Keratinocyte (primary cell): ENCODE data around the gene ARHGAP24. TPM values are rescaled to one million over a fixed set of nuclear protein-coding genes. Genes with fewer than 3 reads are reported as not detected.

Experiments used
- DNase-seq: peaks from one replicate; pipeline ENCODE4 v3.0.0-alpha.2; 2011; ENCODE audit warnings: low read depth, missing footprints, low spot score
- FAIRE-seq: peaks from 2 replicates; lab custom pipeline; 2011; peaks lifted over from hg19 to GRCh38; lab: Jason Lieb, UNC
- H2AFZ ChIP-seq: 2 replicates; pipeline ENCODE4 v1.6.0; 2012; ENCODE audit warnings: low read length, control low read depth, inconsistent platforms; ENCODE audit not compliant: control insufficient read depth
- H3K27ac ChIP-seq: 2 replicates; pipeline ENCODE4 v1.5.1; 2011; ENCODE audit warnings: low read length; ENCODE audit not compliant: control insufficient read depth, insufficient read depth
- H3K27me3 ChIP-seq: 3 replicates; pipeline ENCODE4 v1.6.0; 2011; ENCODE audit warnings: low read length; ENCODE audit not compliant: control insufficient read depth, insufficient read depth; ENCODE audit errors: extremely low read depth
- H3K36me3 ChIP-seq, 2 experiments: 2 replicates in 1 of 2; 3 replicates in 1 of 2; pipeline ENCODE4 v1.5.1; 2011; ENCODE audit warnings: low read length in 2 of 2, mild to moderate bottlenecking in 1 of 2; ENCODE audit not compliant: control insufficient read depth in 2 of 2, insufficient read depth in 2 of 2; ENCODE audit errors: extremely low read depth in 1 of 2
- H3K4me1 ChIP-seq: 3 replicates; pipeline ENCODE4 v1.5.1; 2011; ENCODE audit warnings: low read length; ENCODE audit not compliant: control insufficient read depth, insufficient read depth; ENCODE audit errors: extremely low read depth
- H3K4me2 ChIP-seq: 3 replicates; pipeline ENCODE4 v1.6.0; 2011; ENCODE audit warnings: low read depth, low read length; ENCODE audit not compliant: control insufficient read depth, insufficient read depth; ENCODE audit errors: extremely low read depth
- H3K4me3 ChIP-seq, 3 experiments: fragments of 200-600 bp in 1 of 3; sonication (generic) in 1 of 3; 2 replicates in 2 of 3; 3 replicates in 1 of 3; pipeline ENCODE4 v1.5.1; 2011 to 2016; ENCODE audit warnings: low read length in 3 of 3, mild to moderate bottlenecking in 3 of 3, control low read depth in 2 of 3, inconsistent platforms in 1 of 3, low read depth in 1 of 3, mixed read lengths in 1 of 3, mixed run types in 1 of 3, moderate library complexity in 1 of 3; ENCODE audit not compliant: control insufficient read depth in 2 of 3, insufficient read depth in 2 of 3; ENCODE audit errors: extremely low read depth in 1 of 3
- H3K79me2 ChIP-seq: 2 replicates; pipeline ENCODE4 v1.6.0; 2012; ENCODE audit warnings: low read length; ENCODE audit not compliant: control insufficient read depth, insufficient read depth
- H3K9ac ChIP-seq: 3 replicates; pipeline ENCODE4 v1.6.0; 2011; ENCODE audit warnings: low read length; ENCODE audit not compliant: control insufficient read depth, insufficient read depth; ENCODE audit errors: extremely low read depth
- H3K9me1 ChIP-seq: 3 replicates; pipeline ENCODE4 v1.6.0; 2011; ENCODE audit warnings: low read length; ENCODE audit not compliant: control insufficient read depth, insufficient read depth; ENCODE audit errors: extremely low read depth
- H3K9me3 ChIP-seq: 2 replicates; pipeline ENCODE4 v1.5.1; 2012; ENCODE audit warnings: low read depth, low read length; ENCODE audit not compliant: control insufficient read depth
- H4K20me1 ChIP-seq: 3 replicates; pipeline ENCODE4 v1.6.0; 2011; ENCODE audit warnings: low read length; ENCODE audit not compliant: control insufficient read depth, insufficient read depth; ENCODE audit errors: extremely low read depth
- CTCF ChIP-seq, 3 experiments: IDR thresholded peaks in 1 of 3; conservative IDR thresholded peaks in 1 of 3; optimal IDR thresholded peaks in 1 of 3; 2 replicates in 2 of 3; 3 replicates in 1 of 3; pipeline versions ENCODE3 to v1.5.1; 2011; ENCODE audit warnings: low read length in 3 of 3, mild to moderate bottlenecking in 3 of 3, moderate library complexity in 2 of 3, control low read depth in 1 of 3, inconsistent platforms in 1 of 3; ENCODE audit not compliant: insufficient read depth in 2 of 3; ENCODE audit errors: extremely low read depth in 1 of 3
- EZH2 ChIP-seq: IDR thresholded peaks from one replicate; pipeline ENCODE4 v1.6.1; 2012; ENCODE audit warnings: inconsistent platforms, mild to moderate bottlenecking, low read length, moderate library complexity
- dilution Hi-C: fragments of 300-500 bp; cut with MboI; formaldehyde crosslinking; loops from one replicate; pipeline ENCODE4 v1.7.0; 2020; ENCODE audit warnings: low sequenced_read_pairs; ENCODE audit not compliant: extremely low pct_ligation_motif_present
- polyA plus RNA-seq, 5 experiments: library from polyadenylated mRNA; depleted of rRNA in 3 of 5; stranded (reverse) in 3 of 5; stranded (forward) in 1 of 5; unstranded in 1 of 5; fragments of >200 nt; gene quantifications; 1 replicate in 1 of 5; 2 replicates in 3 of 5; 3 replicates in 1 of 5; pipeline versions ENCODE4 v1.2.1 to v1.2.3, GENCODE V29; 2011 to 2012; ENCODE audit warnings: missing spikeins in 2 of 5, low read depth in 1 of 5, low replicate concordance in 1 of 5

Gene ARHGAP24
- polyA plus RNA-seq, 1 donor (not counting 4 experiments of a cell fraction or from before 2014, with no cell fraction given), result 0.87 TPM

DNA sequence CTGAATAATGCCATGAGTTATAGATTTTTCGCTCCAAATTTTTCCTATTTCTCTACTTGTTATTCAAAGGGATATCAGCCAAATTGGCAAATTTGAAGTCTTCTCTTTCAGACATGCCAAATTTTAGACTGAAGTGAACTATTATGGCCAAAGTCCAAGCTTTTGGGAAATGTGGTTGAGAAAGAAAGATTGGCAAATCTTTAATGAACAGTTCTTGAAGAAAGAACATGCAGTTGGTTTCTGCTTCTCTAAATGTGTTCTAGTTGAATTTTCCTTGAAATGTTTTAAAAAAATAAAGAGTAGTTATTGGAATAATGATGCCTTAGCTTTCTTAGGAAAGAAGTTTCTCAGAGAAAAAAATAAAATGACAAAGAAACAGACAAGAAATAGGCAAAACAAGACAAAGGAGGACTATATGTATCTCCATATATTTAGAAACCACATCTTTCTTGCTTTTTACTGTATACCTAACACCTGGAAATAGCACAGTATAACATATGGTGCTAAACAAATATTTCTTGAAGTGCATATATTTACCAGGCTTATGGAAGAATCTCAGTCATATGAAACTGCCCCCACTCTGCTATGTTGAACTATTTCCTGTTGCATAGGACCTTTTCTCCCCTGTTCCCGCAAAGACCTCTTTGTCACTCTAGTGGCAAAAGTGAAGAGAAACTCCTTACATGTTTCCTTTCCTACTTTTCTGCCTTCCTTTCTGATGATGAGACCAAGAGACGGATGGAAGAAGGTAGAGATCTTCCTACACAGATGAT lies 250.0 kb downstream of the ARHGAP24 start:
- dilution Hi-C loops, result no loop called here
- no peaks in the 10 kb centered on the region for H3K27me3 ChIP-seq
- no peaks in the 10 kb centered on the region for H3K9me1 ChIP-seq
- no peaks in the 10 kb centered on the region for H3K79me2 ChIP-seq
- H3K27ac ChIP-seq, result no peak overlapping the region
- TF ChIP-seq EZH2 (no peak), CTCF (optimal IDR thresholded peaks at IDR 0.05 in 1 of 3, IDR thresholded peaks at IDR 0.05 in 1 of 3, conservative IDR thresholded peaks at IDR 0.05 in 1 of 3; ENCODE audit: extremely low read depth in 1 of 3, insufficient read depth in 2 of 3, low read length in 3 of 3) (no peak)
- DNase-seq, result no peak
- H2AFZ ChIP-seq, result no peak overlapping the region
- H4K20me1 ChIP-seq, result no peaks in the 10 kb centered on the region
- H3K9ac ChIP-seq, result no peak overlapping the region
- no peak overlapping the region for H3K4me2 ChIP-seq
- no peaks in the 10 kb centered on the region for H3K9me3 ChIP-seq
- no peak overlapping the region for H3K4me3 ChIP-seq
- no peaks in the 10 kb centered on the region for H3K36me3 ChIP-seq
- FAIRE-seq, result no peak
- H3K4me1 ChIP-seq, result peaks cover 6% of the 10 kb centered on the region

- Histone ChIP-seq H3K4me1 (peaks cover 2% of the 10 kb centered on the region), H3K4me2 (no peak overlapping the region), H3K9me3 (no peaks in the 10 kb centered on the region), H2AFZ (no peak overlapping the region), H3K9ac (no peak overlapping the region), H4K20me1 (no peaks in the 10 kb centered on the region), H3K27ac (no peak overlapping the region), H3K4me3 (no peak overlapping the region), H3K9me1 (no peaks in the 10 kb centered on the region), H3K36me3 (no peaks in the 10 kb centered on the region), H3K79me2 (no peaks in the 10 kb centered on the region), H3K27me3 (no peaks in the 10 kb centered on the region)
- dilution Hi-C loops, result no loop called here
- TF ChIP-seq CTCF (optimal IDR thresholded peaks at IDR 0.05 in 1 of 3, IDR thresholded peaks at IDR 0.05 in 1 of 3, conservative IDR thresholded peaks at IDR 0.05 in 1 of 3; ENCODE audit: extremely low read depth in 1 of 3, insufficient read depth in 2 of 3, low read length in 3 of 3) (no peak), EZH2 (no peak)
- FAIRE-seq, result no peak
- DNase-seq, result no peak
These were observed 250.8 kb downstream of the ARHGAP24 start for GRCh38 chr4:85725721-85726170.
